HUES6 (cell line): ENCODE measurements around the gene YLPM1.

Experiments used
- H3K27ac ChIP-seq: 2 replicates; pipeline ENCODE4 v1.7.0; 2013; ENCODE audit warnings: low read depth, mild to moderate bottlenecking, low read length, inconsistent platforms
- H3K27me3 ChIP-seq: 2 replicates; pipeline ENCODE4 v1.6.1; 2013; ENCODE audit warnings: low read length; ENCODE audit not compliant: control insufficient read depth, insufficient read depth
- H3K36me3 ChIP-seq: 2 replicates; pipeline ENCODE4 v1.6.1; 2013; ENCODE audit warnings: low read length; ENCODE audit not compliant: control insufficient read depth, insufficient read depth
- H3K4me1 ChIP-seq: 2 replicates; pipeline ENCODE4 v1.6.1; 2013; ENCODE audit warnings: low read length; ENCODE audit not compliant: control insufficient read depth, insufficient read depth
- H3K4me3 ChIP-seq: 2 replicates; pipeline ENCODE4 v1.5.1; 2013; ENCODE audit warnings: low read depth, low read length
- H3K9ac ChIP-seq: one replicate; pipeline ENCODE4 v1.6.1; 2013; ENCODE audit warnings: mild to moderate bottlenecking, low read length
- H3K9me3 ChIP-seq: 2 replicates; pipeline ENCODE4 v1.6.1; 2013; ENCODE audit warnings: low read depth, low read length; ENCODE audit not compliant: control insufficient read depth, insufficient read depth

YLPM1 gene

DNA sequence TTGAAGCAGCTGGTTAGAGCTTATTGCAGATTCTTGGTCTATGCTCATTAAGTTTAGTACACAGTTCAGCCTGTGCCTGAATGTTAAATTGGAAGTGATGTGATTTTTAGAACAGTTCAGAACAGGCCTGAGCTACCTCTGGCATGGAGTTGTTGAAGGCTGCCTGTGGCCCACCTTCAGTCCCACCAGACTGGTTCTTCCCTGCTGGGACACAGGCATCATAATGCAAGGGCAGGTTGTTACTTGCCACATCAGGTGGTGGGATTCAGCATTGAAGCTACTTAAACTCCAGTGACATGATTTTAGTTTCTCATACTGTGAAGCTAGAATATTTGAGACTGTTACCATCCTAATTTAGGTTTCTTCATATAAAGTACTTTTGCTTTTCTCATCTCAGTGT lies 63.5 kb downstream of the YLPM1 start:
- Histone ChIP-seq H3K4me1 (no peaks in the 10 kb centered on the region), H3K9ac (no peak overlapping the region), H3K27ac (no peak overlapping the region), H3K9me3 (no peaks in the 10 kb centered on the region), H3K27me3 (no peaks in the 10 kb centered on the region), H3K4me3 (no peak overlapping the region), H3K36me3 (peaks cover 64% of the 10 kb centered on the region)

DNA sequence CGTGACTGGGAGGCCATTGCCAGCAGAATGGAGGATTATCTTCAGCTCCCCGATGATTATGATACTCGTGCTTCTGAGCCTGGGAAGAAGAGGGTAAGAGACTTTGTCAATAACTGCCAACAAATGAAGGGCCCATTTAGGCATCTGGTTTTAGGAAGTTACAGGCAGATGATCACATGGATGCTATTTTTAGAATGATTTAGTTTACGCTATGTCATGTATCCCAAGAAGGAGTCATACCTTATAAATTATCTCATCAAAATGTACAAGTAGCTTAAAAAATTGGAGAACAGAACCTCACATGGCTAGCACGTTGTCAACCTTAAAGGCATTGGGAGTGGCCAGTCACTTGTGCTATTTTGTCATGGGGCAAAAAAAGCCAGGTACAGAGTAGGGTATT lies 66.1 kb downstream of the YLPM1 start:
- Histone ChIP-seq H3K4me3 (no peak overlapping the region), H3K27me3 (no peaks in the 10 kb centered on the region), H3K9ac (no peak overlapping the region), H3K27ac (no peak overlapping the region), H3K36me3 (peaks cover 55% of the 10 kb centered on the region), H3K4me1 (no peaks in the 10 kb centered on the region), H3K9me3 (no peaks in the 10 kb centered on the region)

DNA sequence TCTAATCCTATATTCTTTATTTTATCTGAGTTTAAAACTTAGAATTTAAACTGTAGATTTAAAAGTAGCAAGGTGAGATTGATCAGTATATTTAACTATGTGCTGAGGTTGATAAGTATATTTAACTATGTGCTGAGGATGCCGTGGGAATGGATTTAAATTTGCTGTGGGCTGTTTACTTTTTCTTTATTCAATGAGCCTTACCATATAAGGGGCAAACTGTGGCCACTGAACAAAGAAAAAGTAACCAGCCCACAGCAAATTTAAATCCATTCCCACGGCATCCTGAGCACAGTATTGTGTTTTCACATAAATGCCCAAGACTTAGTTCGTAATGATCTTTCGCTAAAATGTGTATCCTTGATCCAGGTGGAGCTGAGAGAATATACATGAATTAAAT lies 69.7 kb downstream of the YLPM1 start:
- Histone ChIP-seq H3K9me3 (no peaks in the 10 kb centered on the region), H3K27ac (no peak overlapping the region), H3K4me1 (no peaks in the 10 kb centered on the region), H3K9ac (no peak overlapping the region), H3K36me3 (peaks cover 64% of the 10 kb centered on the region), H3K4me3 (no peak overlapping the region), H3K27me3 (no peaks in the 10 kb centered on the region)

DNA sequence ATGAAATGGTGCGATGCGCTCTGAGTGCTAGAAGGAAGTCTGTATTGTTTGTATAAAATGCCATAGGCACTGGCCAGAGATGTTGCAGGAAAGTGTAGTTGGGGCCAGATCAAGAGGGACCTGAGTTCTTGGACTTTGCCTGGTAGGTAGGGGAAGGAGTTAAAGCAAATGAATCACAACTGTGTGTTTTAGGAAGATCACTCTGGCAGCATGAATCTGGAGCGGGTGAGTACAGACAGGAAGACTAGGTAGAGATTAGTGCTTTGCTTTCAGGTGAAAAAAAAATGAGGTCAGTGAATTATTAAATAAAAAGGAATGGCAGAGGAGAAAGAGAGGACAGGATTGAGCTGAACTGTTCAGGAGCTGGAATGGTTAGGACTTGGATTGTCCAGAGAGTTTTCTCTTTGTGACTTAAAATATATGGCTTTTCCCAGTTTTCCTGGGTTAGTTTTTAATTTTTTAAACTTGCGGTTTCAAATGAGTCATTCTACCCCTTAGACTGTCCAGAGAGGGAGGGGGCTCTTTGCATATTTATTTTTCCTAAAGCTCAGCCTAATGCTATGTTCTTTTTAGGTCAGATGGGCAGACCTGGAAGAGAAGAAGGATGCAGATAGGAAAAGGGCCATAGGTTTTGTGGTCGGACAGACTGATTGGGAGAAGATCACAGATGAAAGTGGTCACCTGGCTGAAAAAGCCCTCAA lies 71.7 kb downstream of the YLPM1 start:
- peaks cover 50% of the 10 kb centered on the region for H3K36me3 ChIP-seq

DNA sequence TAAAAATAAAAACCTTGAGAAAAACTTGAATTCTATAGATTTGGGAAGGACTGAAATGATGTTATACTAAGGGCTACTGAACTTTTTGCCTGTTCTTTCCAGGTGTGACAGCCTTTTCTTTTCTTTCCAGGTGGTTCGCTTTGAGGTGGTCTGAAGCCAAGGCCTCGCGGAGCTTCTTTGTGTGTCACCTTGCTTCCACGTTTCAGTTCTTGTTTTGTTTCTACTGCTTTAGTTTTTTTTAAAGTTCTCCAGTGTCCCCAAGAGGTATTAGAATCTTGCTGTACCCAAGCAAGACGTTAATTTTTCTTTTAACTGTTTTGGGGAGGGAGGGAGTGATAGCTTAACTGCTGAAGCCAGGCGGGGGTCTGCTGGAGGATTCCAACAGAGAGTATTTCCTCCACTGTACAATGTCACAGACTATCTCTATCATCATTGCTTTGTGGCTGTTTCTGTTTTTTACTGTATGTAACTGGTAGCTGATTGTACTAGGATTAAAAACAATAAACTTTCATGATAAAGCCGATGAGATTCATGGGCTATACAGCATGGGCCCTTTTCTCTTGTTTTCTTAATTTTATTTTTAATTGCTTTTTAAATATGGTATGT lies 72.6 kb downstream of the YLPM1 start:
- Histone ChIP-seq H3K9me3 (no peaks in the 10 kb centered on the region), H3K9ac (no peak overlapping the region), H3K27ac (no peak overlapping the region), H3K27me3 (no peaks in the 10 kb centered on the region), H3K4me1 (no peaks in the 10 kb centered on the region), H3K36me3 (peaks cover 46% of the 10 kb centered on the region), H3K4me3 (no peak overlapping the region)

More for the DNA sequence above, 71.7 kb downstream of the YLPM1 start:
- H3K4me3 ChIP-seq = no peak overlapping the region
- no peaks in the 10 kb centered on the region for H3K27me3 ChIP-seq
- no peaks in the 10 kb centered on the region for H3K9me3 ChIP-seq
- no peak overlapping the region for H3K27ac ChIP-seq
- no peak overlapping the region for H3K9ac ChIP-seq
- H3K4me1 ChIP-seq = no peaks in the 10 kb centered on the region

DNA sequence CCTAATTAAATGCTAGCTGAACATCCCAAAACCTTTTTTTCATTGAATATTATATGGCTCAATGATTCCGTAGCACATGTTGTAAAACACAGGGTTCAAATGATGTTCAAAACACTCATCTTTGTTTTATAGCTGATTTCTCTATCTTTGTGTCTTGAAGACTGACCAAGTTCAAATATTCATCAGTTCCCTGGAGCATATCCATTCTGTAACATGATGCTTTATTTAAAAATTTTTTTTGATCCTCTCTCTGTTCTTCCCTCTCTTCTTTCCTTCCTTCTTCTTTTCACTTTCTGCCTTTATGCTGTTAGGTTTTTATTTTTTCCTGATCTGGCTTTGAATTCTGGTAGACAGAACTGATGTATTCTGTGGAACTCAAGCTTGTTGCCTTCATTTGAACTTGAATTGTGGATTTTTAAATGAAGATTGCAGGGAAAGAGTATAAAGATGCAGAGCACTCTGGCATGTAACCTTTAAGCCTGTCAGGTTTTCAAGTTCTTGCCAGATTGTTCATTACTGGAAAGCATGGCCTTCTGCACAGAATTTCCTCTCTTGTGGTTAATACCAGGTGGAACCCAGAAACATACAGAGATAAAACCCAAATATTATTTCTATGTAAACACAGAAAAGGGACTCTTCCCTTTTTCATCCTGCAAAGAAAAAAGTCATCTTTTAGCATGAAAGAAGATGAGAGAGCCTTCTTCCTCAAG lies 73.3 kb downstream of the YLPM1 start:
- Histone ChIP-seq H3K4me3 (no peak overlapping the region), H3K9ac (no peak overlapping the region), H3K36me3 (peaks cover 43% of the 10 kb centered on the region), H3K27me3 (no peaks in the 10 kb centered on the region), H3K27ac (no peak overlapping the region), H3K4me1 (no peaks in the 10 kb centered on the region), H3K9me3 (no peaks in the 10 kb centered on the region)

DNA sequence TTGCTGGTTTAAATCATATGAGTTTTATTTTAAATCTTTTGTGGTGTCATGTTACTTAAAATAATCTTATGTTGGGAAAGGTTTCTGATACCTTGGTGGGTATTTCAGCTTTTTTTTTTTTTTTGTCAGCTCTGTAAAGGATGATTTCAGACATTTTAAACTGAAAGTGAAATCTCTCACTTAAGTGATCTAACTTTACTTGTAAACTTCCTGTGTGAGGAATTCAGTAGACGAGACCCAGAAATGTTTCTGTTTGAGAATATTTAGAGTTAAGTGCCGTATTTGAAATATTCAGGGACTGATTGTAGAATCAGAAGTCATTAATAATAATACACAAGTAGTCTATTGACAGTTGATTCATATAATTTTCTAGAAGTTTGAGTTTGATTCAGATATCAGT lies 75.0 kb downstream of the YLPM1 start:
- Histone ChIP-seq H3K27ac (no peak overlapping the region), H3K27me3 (no peaks in the 10 kb centered on the region), H3K4me1 (no peaks in the 10 kb centered on the region), H3K9me3 (no peaks in the 10 kb centered on the region), H3K36me3 (peaks cover 38% of the 10 kb centered on the region), H3K4me3 (no peak overlapping the region), H3K9ac (no peak overlapping the region)

DNA sequence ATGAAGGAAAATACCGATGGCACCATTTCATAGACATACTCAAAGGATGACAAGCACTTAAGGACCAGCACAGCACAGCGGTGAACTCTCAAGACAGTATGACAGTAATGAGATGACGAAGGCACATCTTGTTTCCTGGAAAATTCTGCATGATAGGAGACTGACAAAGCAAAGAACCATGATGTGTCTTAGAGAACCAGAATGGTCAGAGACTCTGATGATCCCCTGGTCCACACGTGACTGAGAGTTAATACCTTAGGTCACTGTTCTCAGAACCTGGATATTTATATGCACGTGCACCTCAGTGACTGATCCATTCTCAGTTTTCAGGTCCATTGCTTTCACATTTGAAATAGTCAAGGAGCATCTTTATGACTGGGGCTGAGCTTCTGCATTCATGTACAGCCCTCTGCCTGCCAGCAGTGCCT lies 77.5 kb downstream of the YLPM1 start:
- no peaks in the 10 kb centered on the region for H3K9me3 ChIP-seq
- no peak overlapping the region for H3K9ac ChIP-seq
- H3K4me3 ChIP-seq = no peak overlapping the region
- peaks cover 20% of the 10 kb centered on the region for H3K36me3 ChIP-seq
- H3K27me3 ChIP-seq = no peaks in the 10 kb centered on the region
- no peaks in the 10 kb centered on the region for H3K4me1 ChIP-seq
- no peak overlapping the region for H3K27ac ChIP-seq

DNA sequence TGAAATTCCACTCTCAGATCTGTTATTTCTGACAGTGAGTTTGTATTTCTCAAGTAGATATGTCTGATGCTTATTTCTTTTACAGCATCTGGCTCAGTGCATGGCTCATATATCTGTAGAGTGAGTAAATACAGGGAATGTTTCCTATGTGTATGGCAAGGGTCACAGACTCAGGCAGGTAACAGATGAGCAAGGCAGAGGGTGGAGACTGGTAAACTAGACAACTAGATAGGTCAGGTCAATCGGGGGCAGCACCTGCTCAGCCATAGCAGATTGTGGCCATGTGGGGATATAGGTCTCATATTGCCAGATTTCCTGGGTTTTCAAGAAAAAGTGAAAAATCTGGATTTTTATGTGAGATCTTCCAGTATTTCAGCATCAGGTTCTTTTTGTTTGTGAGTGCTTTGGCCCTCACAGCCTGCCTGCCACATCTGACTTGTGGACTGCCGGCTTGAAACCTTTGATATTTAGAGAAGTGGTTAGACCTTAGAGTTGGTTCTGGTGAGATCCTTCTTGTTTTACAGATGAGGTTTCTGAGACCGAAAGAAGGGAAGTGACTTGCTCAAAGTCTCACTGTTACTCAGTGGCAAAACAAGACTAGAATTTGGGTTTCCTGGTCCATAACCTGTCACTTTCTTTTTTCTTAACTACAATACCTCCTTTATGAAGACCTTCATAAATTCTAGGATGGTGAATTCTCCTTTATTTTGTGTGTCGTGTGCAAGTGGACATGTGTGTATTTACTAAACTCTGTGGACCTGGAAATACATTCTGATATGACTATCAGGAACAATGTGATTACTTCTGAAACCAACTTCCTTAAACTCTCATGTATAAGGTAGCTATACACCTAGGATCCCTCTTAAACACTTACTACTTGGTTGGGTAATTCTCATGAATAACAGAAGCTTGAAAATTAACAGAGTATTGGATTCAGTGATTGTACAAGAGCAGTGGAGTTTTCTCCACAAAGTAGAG lies 78.4 kb downstream of the YLPM1 start:
- Histone ChIP-seq H3K4me1 (no peaks in the 10 kb centered on the region), H3K9me3 (no peaks in the 10 kb centered on the region), H3K36me3 (peaks cover 12% of the 10 kb centered on the region), H3K27ac (no peak overlapping the region), H3K9ac (no peak overlapping the region), H3K4me3 (no peak overlapping the region), H3K27me3 (no peaks in the 10 kb centered on the region)

DNA sequence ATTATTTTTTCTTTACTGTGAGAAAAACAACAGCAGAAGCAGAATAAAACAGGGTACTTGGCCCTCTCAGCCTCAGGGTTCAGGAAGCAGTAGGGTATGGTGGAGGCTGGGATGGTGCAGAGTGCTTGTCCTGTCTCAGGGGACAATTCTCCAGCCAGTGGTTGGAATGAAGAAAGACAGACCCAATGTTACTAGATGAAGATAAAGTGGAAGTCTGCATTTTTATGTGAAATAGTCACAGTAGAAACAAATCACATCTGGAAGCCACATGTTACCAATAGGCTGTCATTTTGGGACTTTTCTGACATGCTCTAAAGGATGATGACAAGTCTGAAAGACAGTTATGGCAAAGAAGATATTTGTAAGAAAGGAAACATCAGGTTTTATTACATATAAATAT lies 80.5 kb downstream of the YLPM1 start:
- Histone ChIP-seq H3K4me1 (no peaks in the 10 kb centered on the region), H3K27ac (no peak overlapping the region), H3K4me3 (no peak overlapping the region), H3K36me3 (peaks cover 11% of the 10 kb centered on the region), H3K9me3 (no peaks in the 10 kb centered on the region), H3K27me3 (no peaks in the 10 kb centered on the region), H3K9ac (no peak overlapping the region)
